Fibroblast of skin of scalp (primary cell): Measurements from ENCODE around the gene CSF3R.
"Not testable (repeated sequence)": the region's sequence is repeated elsewhere in the genome, so short reads cannot be mapped to it uniquely, and the experiment has no call there.

Source experiments
- DNase-seq: peaks from one replicate; pipeline ENCODE4 v3.0.0-alpha.2; 2013

The CSF3R gene

GRCh38 chr1:36513676-36514473 is 31.2 kb upstream of the CSF3R start:
- DNase-seq, result no peak

- no peak for DNase-seq
Observed at GRCh38 chr1:36512842-36513241, 30.1 kb upstream of the CSF3R start.

GRCh38 chr1:36511804-36512798 is 29.4 kb upstream of the CSF3R start:
- peak; percentile 10 for DNase-seq

DNA sequence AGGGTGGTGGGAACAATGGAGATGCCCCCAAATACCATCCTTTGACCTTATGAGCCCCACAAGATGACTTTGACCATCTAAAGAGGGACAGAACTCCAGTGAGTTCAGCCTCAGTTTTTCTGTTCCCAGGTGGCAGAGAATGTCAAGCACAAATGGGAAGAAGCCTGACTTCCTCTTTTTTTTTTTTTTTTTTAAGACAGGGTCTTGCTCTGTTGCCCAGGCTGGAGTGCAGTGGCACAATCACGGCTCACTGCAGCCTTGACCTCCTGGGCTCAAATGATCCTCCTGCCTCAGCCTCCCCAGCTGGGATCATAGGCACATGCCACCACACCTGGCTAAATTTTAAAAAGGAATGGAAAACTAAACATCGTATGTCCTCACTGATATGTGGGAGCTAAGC is 28.5 kb upstream of the CSF3R start:
- DNase-seq, result not testable (repeated sequence)

GRCh38 chr1:36510418-36510817 is 27.7 kb upstream of the CSF3R start:
- no peak for DNase-seq

- no peak for DNase-seq
Observed at GRCh38 chr1:36508257-36508656, 25.5 kb upstream of the CSF3R start.

GRCh38 chr1:36506276-36506920 is 23.7 kb upstream of the CSF3R start:
- DNase-seq, result no peak

DNA sequence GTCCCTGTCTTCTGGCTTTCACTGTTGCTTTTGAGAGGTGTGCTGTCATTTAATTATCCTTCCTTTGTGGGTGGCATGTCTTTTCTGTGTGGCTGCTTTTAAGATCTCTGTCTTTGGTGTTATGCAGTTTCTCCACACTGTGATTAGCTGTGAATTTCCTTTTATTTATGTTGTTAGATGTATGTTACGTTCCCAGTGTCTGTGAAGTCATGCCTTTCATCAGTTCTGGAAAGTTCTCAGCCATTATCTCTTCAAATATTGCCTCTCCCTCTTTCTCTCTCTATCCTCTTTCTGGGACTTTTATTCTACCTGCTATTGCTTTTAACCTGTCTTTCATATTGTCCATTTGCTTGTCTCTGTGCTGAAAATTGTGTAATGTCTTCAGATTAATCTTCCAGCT is 21.0 kb upstream of the CSF3R start:
- DNase-seq, result no peak

- DNase-seq, result no peak
Observed at GRCh38 chr1:36503159-36503558, 20.4 kb upstream of the CSF3R start.

GRCh38 chr1:36502616-36503015 is 19.9 kb upstream of the CSF3R start:
- no peak for DNase-seq

GRCh38 chr1:36501911-36502310 is 19.2 kb upstream of the CSF3R start:
- not testable (repeated sequence) for DNase-seq

GRCh38 chr1:36497207-36497606 is 14.5 kb upstream of the CSF3R start:
- no peak for DNase-seq

DNA sequence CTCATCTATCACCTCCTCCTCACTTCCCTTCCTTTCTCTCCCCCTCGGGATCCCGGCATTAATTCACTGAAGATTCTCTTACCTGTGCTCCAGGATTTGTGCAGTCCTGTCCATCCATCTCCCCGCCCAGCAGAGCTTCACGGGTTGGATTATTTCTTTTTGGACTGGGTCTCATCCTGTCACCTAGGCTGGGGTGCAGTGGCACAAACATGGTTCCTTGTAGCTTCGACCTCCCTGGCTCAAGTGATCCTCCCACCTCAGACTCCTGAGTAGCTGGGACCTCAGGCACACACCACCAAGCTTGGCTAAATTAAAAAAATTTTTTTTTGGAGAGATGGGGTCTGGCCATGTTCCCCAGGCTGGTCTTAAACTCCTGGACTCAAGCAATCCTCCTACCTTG is 12.3 kb upstream of the CSF3R start:
- no peak for DNase-seq

- DNase-seq, result no peak
Observed at GRCh38 chr1:36493524-36493923, 10.8 kb upstream of the CSF3R start.

- DNase-seq, result no peak
Observed at GRCh38 chr1:36492491-36492890, 9.8 kb upstream of the CSF3R start.

- not testable (repeated sequence) for DNase-seq
Observed at GRCh38 chr1:36489258-36490051, 6.7 kb upstream of the CSF3R start.

GRCh38 chr1:36487906-36488305 is 5.2 kb upstream of the CSF3R start:
- no peak for DNase-seq

DNA sequence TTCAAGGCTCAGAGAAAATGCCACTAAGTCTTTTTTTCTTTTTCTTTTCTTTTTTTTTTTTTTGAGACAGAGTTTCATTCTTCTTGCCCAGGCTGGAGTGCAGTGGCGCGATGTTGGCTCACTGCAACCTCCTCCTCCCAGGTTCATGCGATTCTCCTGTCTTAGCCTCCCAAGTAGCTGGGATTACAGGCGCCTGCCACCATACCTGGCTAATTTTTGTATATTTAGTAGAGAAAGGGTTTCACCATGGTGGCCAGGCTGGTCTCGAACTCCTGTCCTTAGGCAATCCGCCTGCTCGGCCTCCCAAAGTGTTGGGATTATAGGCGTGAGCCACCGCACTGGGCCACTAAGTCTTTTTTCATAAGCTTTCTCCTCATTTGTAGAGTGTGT is 4.6 kb upstream of the CSF3R start:
- not testable (repeated sequence) for DNase-seq

GRCh38 chr1:36486439-36487335 is 4.0 kb upstream of the CSF3R start:
- DNase-seq, result no peak

- DNase-seq, result no peak
Observed at GRCh38 chr1:36486093-36486438, 3.4 kb upstream of the CSF3R start.

GRCh38 chr1:36484099-36484498 is 1.4 kb upstream of the CSF3R start:
- no peak for DNase-seq
